ENCODE results near the gene ZBP1.

Gene ZBP1

DNA sequence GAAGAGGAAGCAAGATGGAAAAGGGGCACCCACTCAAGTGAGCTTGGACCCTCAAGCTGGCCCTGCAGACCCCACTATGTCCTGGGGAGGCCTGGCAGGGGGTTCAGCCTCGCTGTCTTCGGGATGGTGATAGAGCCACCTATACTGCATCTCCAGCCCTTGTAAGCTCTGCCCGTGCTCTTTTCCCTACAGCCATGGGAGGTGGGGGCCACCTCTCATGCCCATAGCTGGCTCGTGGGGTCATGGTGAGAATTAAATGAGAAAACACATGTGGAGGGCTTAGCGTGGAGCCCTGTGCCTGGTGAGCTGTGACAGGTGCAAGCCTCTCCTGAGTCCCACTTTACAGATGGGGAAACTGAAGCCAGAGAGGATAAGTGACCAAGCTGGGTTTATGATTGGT lies 31.6 kb downstream of the ZBP1 start:
- DNase-seq (ENCODE audit: extremely low spot score): no peak

DNA sequence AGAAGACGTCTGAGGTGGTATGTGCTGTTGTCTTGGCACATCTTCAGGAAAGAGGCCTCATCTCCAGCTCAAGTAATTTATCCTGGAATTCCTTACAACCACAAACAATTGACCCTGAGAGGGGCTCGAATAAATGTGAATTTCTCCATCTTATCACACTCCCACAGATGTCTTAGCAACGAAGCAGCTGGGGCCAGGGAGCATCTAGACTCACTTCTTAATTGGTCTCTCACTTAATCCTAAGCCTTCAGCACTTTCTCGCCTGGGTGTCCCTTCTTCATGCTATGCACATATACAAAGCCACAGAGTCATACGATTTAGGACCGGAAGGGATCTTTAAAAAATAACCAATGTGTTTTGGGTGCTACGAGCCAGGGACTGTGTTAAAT lies 32.2 kb downstream of the ZBP1 start:
- ChIA-PET POLR2A (no interaction called here), CTCF (interaction anchor here (1.0 kb wide), 1 partner anchor 9 kb away, joined by 3 read pairs; no protein-coding TSS in a partner anchor)
- no peak for DNase-seq (ENCODE audit: extremely low spot score)
- TF ChIP-seq, protein P1, sequence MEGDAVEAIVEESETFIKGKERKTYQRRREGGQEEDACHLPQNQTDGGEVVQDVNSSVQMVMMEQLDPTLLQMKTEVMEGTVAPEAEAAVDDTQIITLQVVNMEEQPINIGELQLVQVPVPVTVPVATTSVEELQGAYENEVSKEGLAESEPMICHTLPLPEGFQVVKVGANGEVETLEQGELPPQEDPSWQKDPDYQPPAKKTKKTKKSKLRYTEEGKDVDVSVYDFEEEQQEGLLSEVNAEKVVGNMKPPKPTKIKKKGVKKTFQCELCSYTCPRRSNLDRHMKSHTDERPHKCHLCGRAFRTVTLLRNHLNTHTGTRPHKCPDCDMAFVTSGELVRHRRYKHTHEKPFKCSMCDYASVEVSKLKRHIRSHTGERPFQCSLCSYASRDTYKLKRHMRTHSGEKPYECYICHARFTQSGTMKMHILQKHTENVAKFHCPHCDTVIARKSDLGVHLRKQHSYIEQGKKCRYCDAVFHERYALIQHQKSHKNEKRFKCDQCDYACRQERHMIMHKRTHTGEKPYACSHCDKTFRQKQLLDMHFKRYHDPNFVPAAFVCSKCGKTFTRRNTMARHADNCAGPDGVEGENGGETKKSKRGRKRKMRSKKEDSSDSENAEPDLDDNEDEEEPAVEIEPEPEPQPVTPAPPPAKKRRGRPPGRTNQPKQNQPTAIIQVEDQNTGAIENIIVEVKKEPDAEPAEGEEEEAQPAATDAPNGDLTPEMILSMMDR (IDR thresholded peaks at IDR 0.05; ENCODE audit: control extremely low read depth, extremely low read depth, low read depth, missing control alignments): no peak

More for the DNA sequence above, 31.6 kb downstream of the ZBP1 start:
- ChIA-PET POLR2A (no interaction called here), CTCF (interaction anchor here (1.0 kb wide), 1 partner anchor 9 kb away, joined by 3 read pairs; no protein-coding TSS in a partner anchor)
- TF ChIP-seq, protein P1 (IDR thresholded peaks at IDR 0.05; ENCODE audit: control extremely low read depth, extremely low read depth, low read depth, missing control alignments): no peak

DNA sequence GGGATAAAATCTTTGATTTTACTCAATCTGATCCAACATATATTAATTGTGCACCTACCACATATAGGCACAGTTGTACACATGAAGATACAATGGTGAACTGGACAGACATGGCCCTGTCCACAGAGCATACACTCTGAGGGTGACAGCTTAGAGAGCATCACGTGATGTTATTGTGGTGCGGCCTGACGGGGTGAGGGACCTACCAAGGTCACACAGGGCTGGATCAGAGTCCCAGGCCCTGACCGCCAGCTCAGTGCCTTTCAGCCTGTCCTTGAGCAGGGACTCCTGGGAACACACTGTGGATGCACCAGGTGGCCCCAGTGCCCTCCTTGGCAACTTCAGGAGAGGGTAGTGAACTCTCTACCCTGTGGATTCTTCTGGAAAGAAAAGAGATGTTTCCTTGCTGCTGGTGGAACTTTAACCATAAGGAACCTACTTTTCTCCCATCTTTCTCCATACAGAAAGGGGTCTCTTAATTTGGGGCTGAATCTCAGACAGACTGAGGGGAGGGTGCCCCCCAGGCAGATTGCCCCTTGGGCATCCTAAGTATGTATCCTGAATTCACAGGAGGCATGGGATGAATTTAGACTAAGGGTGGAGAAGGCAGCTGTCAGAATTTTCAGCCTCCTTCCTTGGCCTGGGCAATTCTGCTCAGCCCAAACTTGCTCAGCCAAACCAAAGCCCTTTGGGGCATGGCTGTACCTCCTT lies 32.8 kb downstream of the ZBP1 start:
- TF ChIP-seq, protein P1 (IDR thresholded peaks at IDR 0.05; ENCODE audit: control extremely low read depth, extremely low read depth, low read depth, missing control alignments): no peak
- ChIA-PET CTCF (no interaction called here), POLR2A (no interaction called here)
- no peak for DNase-seq (ENCODE audit: extremely low spot score)

DNA sequence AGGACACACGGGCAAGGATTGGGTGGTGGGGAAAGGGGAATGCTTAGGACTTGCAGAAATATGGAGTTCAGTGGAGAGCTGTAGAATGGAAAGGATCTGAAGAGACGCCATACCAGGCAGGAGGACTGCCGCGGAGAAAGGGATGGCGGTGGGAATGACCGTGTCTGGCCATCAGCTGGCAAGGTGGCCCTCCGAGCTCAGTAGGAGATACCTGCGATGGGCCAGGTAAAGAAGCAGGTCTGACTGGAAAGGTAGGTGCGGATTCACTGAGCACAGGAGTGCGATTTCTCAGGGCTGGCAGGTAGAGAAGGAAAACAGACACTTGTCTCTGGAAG lies 33.3 kb downstream of the ZBP1 start:
- ChIA-PET CTCF (no interaction called here), POLR2A (no interaction called here)
- DNase-seq (ENCODE audit: extremely low spot score): no peak
- TF ChIP-seq, protein P1 (IDR thresholded peaks at IDR 0.05; ENCODE audit: control extremely low read depth, extremely low read depth, low read depth, missing control alignments): no peak

DNA sequence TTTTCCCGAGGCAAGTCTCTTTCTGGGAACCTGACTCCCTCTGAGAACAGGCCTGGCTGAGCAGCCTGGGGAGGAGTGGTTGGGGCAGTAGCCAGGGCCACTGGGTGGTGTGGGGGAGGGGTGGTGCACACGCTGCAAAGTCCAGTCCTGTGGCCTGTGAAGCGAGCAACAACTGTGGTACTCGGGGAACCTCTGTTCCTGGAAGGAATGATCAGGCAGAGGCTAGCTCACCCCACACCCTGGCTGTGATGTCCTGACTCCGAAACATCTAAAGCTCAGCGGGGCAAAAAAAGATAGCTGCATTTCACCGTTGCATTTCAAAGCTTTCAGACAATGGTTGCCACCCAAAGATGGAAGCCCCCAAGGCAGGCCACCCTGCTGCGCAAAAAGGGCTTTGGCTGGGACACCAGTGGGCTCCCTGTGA lies 33.8 kb downstream of the ZBP1 start:
- ChIA-PET CTCF (interaction anchor here (1.1 kb wide), 2 partner anchors 9 to 68 kb away, joined by 3 read pairs; no protein-coding TSS in a partner anchor), POLR2A (no interaction called here)
- DNase-seq (ENCODE audit: extremely low spot score): no peak
- TF ChIP-seq, protein P1 (IDR thresholded peaks at IDR 0.05; ENCODE audit: control extremely low read depth, extremely low read depth, low read depth, missing control alignments): no peak

DNA sequence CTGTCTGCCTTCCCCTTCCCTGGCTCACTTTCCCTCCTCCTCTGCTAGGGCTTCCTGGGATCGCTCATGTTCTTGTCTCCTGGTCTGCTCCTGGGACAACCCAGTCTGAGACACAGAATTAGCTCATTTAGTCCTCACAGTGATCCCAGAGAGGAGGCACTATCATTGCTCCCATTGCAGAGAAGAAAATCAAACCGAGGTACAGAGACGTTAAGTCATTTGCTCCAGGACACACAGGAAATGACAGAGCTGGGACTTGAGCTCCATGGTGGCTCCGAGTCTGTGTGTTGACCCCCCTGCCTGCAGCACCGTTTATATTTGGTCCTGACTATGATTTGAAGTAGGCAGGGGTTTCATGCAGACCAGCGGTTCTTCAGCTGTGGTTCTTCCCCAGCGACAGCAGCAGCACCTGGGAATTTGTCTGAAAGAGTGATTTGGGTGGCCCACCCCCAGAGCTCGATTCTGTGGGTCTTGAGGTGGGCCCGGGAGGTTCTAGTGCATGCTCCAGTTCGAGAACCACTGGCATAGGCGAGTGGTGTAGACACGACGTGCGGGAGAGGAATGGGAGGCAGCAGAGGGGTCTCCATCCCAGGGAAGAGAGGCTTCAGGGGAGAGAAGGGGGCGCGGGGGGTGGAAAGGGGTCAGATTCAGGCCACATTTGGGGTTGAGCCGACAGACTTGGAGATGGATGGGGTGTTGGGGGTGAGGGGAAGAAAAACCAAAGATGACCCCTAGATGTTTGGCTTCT lies 34.6 kb downstream of the ZBP1 start:
- ChIA-PET CTCF (interaction anchor here (1.1 to 1.2 kb wide), 3 partner anchors 10 to 72 kb away, joined by 3 read pairs; no protein-coding TSS in a partner anchor), POLR2A (no interaction called here)
- no peak for DNase-seq (ENCODE audit: extremely low spot score)
- TF ChIP-seq, protein P1 (IDR thresholded peaks at IDR 0.05; ENCODE audit: control extremely low read depth, extremely low read depth, low read depth, missing control alignments): no peak

Measured in GM10248 (cell line).